Karpas-422 (cell line): ENCODE results near the gene PACRG. TPM values are rescaled to one million over a fixed set of nuclear protein-coding genes. Genes with fewer than 3 reads are reported as not detected.

Experiments used
- DNase-seq: peaks from one replicate; pipeline ENCODE4 v3.0.0-alpha.2; 2015
- H2AFZ ChIP-seq: fragments of 200-600 bp; sonication (generic); 2 replicates; pipeline ENCODE4 v1.6.1; 2014; ENCODE audit warnings: antibody characterized with exemption, low read length, mixed read lengths
- H3K27ac ChIP-seq: fragments of 200-600 bp; sonication (generic); 2 replicates; pipeline ENCODE4 v1.5.1; 2014; ENCODE audit warnings: mild to moderate bottlenecking, low read length, moderate library complexity
- H3K27me3 ChIP-seq: fragments of 200-600 bp; sonication (generic); 2 replicates; pipeline ENCODE4 v1.6.1; 2014; ENCODE audit warnings: low read length, mixed read lengths
- H3K36me3 ChIP-seq: fragments of 200-600 bp; sonication (generic); 2 replicates; pipeline ENCODE4 v1.6.1; 2014; ENCODE audit warnings: low read length, mixed read lengths; ENCODE audit not compliant: insufficient read depth
- H3K4me1 ChIP-seq: fragments of 200-600 bp; sonication (generic); 2 replicates; pipeline ENCODE4 v1.6.1; 2014; ENCODE audit warnings: mild to moderate bottlenecking, low read length, mixed read lengths
- H3K4me2 ChIP-seq: fragments of 200-600 bp; sonication (generic); 2 replicates; pipeline ENCODE4 v1.6.1; 2014; ENCODE audit warnings: low read length, low read depth, mild to moderate bottlenecking; ENCODE audit not compliant: poor library complexity, severe bottlenecking
- H3K4me3 ChIP-seq: fragments of 200-600 bp; sonication (generic); 2 replicates; pipeline ENCODE4 v1.5.1; 2014; ENCODE audit warnings: mild to moderate bottlenecking, antibody characterized with exemption, low read length, mixed read lengths
- H3K79me2 ChIP-seq: fragments of 200-600 bp; sonication (generic); 2 replicates; pipeline ENCODE4 v1.6.1; 2014; ENCODE audit warnings: mild to moderate bottlenecking, low read length, mixed read lengths
- H3K9ac ChIP-seq: fragments of 200-600 bp; sonication (generic); 2 replicates; pipeline ENCODE4 v1.6.0; 2014; ENCODE audit warnings: low read length
- H3K9me2 ChIP-seq: fragments of 200-600 bp; sonication (generic), shearing (Covaris generic); replicated peaks from 2 replicates; pipeline ENCODE4 v1.6.0; 2014; ENCODE audit warnings: mild to moderate bottlenecking, low read length, moderate library complexity; ENCODE audit not compliant: insufficient read depth
- H3K9me3 ChIP-seq: fragments of 300-700, 200-600 bp; sonication (generic); 2 replicates; pipeline ENCODE4 v1.6.1; 2014; ENCODE audit warnings: low read length, mixed read lengths
- H4K20me1 ChIP-seq: fragments of 200-600 bp; sonication (generic); 2 replicates; pipeline ENCODE4 v1.6.1; 2014; ENCODE audit warnings: mild to moderate bottlenecking, antibody characterized with exemption, low read length, low read depth; ENCODE audit not compliant: insufficient read depth
- total RNA-seq: library from RNA; depleted of rRNA; stranded (reverse); fragments of >200 nt; shearing (Covaris generic); gene quantifications from 2 replicates; pipeline ENCODE4 v1.2.3, GENCODE V29; 2014; ENCODE audit warnings: low replicate concordance

PACRG gene
- total RNA-seq, 1 experiment from 2014 or later, result not detected

DNA sequence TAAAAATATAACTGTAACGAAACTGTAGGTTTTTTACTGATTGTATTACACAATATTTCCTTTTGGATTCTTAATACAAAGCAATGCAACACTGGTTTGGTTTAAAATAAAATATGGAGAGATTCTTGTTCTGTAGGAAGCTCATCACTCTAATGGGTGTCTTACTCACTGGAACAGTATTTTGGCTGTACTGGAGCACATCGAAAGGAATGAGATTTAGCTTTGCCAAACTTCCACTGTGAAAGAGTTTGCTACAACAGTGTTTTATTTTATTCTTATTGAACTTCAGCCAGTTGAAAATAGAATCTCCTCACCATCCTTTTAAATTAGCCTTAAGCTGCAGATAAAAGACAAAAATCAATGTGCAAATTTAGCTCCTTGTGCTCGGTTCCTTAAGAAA is 456.0 kb downstream of the PACRG start:
- H3K4me1 ChIP-seq, result no peaks in the 10 kb centered on the region
- H2AFZ ChIP-seq, result no peak overlapping the region
- H3K27ac ChIP-seq, result no peak overlapping the region
- no peak overlapping the region for H3K4me2 ChIP-seq
- no peak overlapping the region for H3K4me3 ChIP-seq
- no peak for DNase-seq
- H3K36me3 ChIP-seq, result no peaks in the 10 kb centered on the region
- no peaks in the 10 kb centered on the region for H3K27me3 ChIP-seq
- H3K79me2 ChIP-seq, result no peaks in the 10 kb centered on the region
- no peak overlapping the region for H3K9ac ChIP-seq
- peaks cover 5% of the 10 kb centered on the region for H3K9me3 ChIP-seq
- H3K9me2 ChIP-seq, result no peaks in the 10 kb centered on the region
- H4K20me1 ChIP-seq, result no peaks in the 10 kb centered on the region

DNA sequence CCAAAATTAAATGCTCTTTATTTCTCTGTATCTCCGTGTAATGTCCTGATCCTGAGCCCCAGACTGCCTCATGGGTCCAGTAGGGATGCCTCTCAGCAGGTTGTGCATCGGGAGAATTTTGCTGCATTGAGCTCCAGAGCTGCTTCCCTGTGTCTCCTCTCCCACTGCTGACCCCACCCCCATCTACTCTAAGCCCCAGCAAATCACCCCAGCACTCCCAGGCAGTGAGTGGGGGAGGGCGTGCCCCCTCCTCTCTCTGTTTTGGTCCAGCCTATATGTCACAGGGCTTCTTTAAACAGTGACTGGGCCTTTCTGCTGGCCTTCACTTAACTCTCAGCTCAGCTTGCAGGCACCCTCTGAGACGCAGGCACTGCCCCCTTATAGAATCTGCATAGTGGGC is 458.0 kb downstream of the PACRG start:
- no peak overlapping the region for H3K4me3 ChIP-seq
- H3K9me3 ChIP-seq, result peaks cover 8% of the 10 kb centered on the region
- DNase-seq, result no peak
- H3K9me2 ChIP-seq, result no peaks in the 10 kb centered on the region
- no peaks in the 10 kb centered on the region for H3K79me2 ChIP-seq
- H3K27me3 ChIP-seq, result no peaks in the 10 kb centered on the region
- H3K4me1 ChIP-seq, result no peaks in the 10 kb centered on the region
- H3K27ac ChIP-seq, result no peak overlapping the region
- no peaks in the 10 kb centered on the region for H4K20me1 ChIP-seq
- no peak overlapping the region for H3K9ac ChIP-seq
- no peak overlapping the region for H2AFZ ChIP-seq
- H3K36me3 ChIP-seq, result no peaks in the 10 kb centered on the region
- no peak overlapping the region for H3K4me2 ChIP-seq

DNA sequence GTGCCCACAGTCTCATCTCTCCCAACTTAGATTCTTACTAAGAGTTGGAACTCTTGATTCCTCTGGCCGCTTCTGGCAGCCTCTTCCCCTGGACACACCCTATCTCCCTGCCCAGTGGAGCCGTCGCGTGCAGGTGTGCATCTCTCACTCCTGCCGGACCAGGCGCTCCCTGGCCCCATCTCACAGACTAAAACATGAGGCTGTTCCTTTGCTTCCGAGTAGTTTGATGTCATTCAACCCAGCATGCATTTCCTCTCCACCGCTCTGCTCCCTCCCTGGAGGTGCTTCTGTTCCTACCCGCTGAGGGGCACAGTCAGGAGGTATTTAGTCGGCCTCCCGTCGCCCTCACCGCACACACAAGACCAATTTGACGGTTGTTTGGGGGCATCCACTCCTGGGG is 458.8 kb downstream of the PACRG start:
- Histone ChIP-seq H4K20me1 (no peaks in the 10 kb centered on the region), H3K4me3 (no peak overlapping the region), H3K9me2 (no peaks in the 10 kb centered on the region), H3K79me2 (no peaks in the 10 kb centered on the region), H3K9ac (no peak overlapping the region), H3K4me1 (no peaks in the 10 kb centered on the region), H3K36me3 (no peaks in the 10 kb centered on the region), H3K9me3 (peaks cover 8% of the 10 kb centered on the region), H3K27ac (no peak overlapping the region), H3K27me3 (no peaks in the 10 kb centered on the region), H3K4me2 (no peak overlapping the region), H2AFZ (no peak overlapping the region)
- DNase-seq, result no peak

DNA sequence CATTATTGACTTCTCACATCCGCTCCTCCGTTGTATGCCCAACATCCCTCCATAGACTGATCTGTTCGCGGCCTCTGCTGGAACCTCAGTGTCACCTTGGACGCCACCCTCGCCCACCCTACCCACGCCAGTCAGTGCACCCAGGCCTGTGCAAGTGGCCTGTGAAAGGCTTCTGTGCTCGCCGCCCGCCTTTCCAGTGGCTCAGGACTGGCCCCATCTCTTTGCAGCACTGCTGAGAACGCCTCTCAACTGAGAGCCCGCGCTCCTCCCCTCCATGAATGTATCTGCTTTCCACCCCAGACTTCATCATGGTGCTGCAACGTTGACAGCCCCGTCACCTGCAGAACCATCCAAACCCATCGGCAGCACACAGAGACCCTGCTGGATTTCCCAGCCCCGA is 459.4 kb downstream of the PACRG start:
- Histone ChIP-seq H2AFZ (no peak overlapping the region), H3K9ac (no peak overlapping the region), H3K4me1 (no peaks in the 10 kb centered on the region), H3K4me3 (no peak overlapping the region), H3K36me3 (no peaks in the 10 kb centered on the region), H4K20me1 (no peaks in the 10 kb centered on the region), H3K9me2 (no peaks in the 10 kb centered on the region), H3K27ac (no peak overlapping the region), H3K79me2 (no peaks in the 10 kb centered on the region), H3K27me3 (no peaks in the 10 kb centered on the region), H3K4me2 (no peak overlapping the region), H3K9me3 (peaks cover 8% of the 10 kb centered on the region)
- no peak for DNase-seq

DNA sequence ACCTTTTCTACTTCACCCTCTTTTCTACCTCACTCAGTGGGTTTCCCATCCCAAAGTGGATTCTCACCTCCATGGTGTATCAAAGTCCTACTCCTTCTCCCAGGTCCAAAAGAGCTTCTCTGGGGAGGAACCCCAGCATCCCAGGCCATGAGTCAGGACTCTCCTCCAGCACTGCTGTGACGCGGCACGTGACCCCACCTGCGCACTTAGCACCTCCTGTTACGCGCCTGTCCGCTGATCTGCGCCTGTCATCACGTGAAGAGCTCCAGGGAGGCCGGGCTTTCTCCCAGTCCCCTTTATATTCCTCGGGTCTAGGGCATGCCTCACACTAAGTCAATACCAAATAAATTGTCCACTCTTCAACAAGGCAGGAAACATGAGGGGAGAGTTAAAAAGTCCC is 459.8 kb downstream of the PACRG start:
- Histone ChIP-seq H2AFZ (no peak overlapping the region), H3K79me2 (no peaks in the 10 kb centered on the region), H3K27me3 (no peaks in the 10 kb centered on the region), H3K36me3 (no peaks in the 10 kb centered on the region), H3K9me2 (no peaks in the 10 kb centered on the region), H4K20me1 (no peaks in the 10 kb centered on the region), H3K4me3 (no peak overlapping the region), H3K9me3 (peaks cover 8% of the 10 kb centered on the region), H3K4me2 (no peak overlapping the region), H3K9ac (no peak overlapping the region), H3K4me1 (no peaks in the 10 kb centered on the region), H3K27ac (no peak overlapping the region)
- no peak for DNase-seq

DNA sequence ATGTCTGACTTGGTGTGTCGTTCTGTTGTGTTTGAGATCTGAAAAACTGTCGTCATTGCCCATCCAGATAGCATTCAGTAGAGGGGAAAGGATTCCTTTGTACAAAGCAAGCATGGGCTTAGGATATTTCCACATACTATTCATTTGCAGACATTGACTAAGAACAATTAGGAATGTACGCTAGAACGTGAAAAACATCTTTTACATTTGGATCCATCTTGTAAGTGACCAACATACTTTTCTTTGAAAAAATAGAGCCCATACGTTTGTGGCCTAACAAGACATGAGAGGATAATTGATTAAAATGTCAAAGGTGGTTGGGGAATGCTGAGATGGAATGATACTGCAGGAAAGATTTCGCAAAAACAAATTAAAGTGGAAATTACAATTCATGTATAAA is 461.0 kb downstream of the PACRG start:
- Histone ChIP-seq H3K9me3 (peaks cover 8% of the 10 kb centered on the region), H3K4me1 (no peaks in the 10 kb centered on the region), H3K27me3 (no peaks in the 10 kb centered on the region), H3K79me2 (no peaks in the 10 kb centered on the region), H2AFZ (no peak overlapping the region), H3K9me2 (no peaks in the 10 kb centered on the region), H3K27ac (no peak overlapping the region), H3K36me3 (no peaks in the 10 kb centered on the region), H3K4me2 (no peak overlapping the region), H3K9ac (no peak overlapping the region), H4K20me1 (no peaks in the 10 kb centered on the region), H3K4me3 (no peak overlapping the region)
- no peak for DNase-seq

DNA sequence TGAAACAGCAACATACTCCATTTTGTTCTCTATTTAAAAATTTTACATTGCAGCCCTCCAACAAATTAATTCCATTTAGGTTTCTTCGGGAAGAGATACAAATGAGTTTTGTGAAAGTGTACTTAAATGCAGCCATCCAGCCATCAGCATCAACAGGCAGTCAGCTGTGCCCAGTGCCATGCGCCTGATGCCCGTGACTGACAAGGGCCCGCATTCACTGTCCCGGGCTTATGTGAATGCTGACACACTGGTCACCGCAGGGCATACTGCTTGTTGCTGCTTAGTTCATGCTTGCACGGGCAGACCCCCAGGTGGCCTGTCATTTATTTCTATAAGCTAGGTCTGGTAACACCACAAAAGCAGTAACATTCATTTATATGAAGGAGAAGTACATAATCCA is 461.8 kb downstream of the PACRG start:
- Histone ChIP-seq H4K20me1 (no peaks in the 10 kb centered on the region), H3K27me3 (no peaks in the 10 kb centered on the region), H3K79me2 (no peaks in the 10 kb centered on the region), H3K9ac (no peak overlapping the region), H3K9me3 (peaks cover 8% of the 10 kb centered on the region), H3K36me3 (no peaks in the 10 kb centered on the region), H3K4me3 (no peak overlapping the region), H3K9me2 (no peaks in the 10 kb centered on the region), H3K27ac (no peak overlapping the region), H3K4me2 (no peak overlapping the region), H3K4me1 (no peaks in the 10 kb centered on the region), H2AFZ (no peak overlapping the region)
- no peak for DNase-seq

DNA sequence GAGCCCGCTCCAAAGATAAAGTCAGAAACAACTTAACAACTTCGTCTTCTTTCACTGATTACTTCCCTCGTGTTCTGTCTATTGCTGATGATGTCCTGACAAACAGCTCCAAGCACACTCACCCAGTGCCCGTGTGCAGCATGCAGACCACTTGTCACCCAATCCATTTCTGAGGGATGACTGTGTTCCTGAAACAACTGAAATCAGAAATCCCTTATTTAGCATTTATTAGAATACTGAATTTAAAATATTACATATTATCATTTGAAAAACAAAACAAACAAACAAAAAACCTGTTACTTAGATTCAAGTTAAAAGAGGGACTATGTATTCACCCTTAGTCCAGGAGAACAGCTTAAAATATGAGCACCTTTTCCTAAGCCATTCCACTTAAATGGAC is 463.0 kb downstream of the PACRG start:
- Histone ChIP-seq H3K27me3 (no peaks in the 10 kb centered on the region), H3K36me3 (no peaks in the 10 kb centered on the region), H3K4me3 (no peak overlapping the region), H3K9ac (no peak overlapping the region), H4K20me1 (no peaks in the 10 kb centered on the region), H3K9me3 (peaks cover 7% of the 10 kb centered on the region; the same call in 1 of the 2 replicates), H3K4me1 (no peaks in the 10 kb centered on the region), H3K4me2 (no peak overlapping the region), H2AFZ (no peak overlapping the region), H3K9me2 (no peaks in the 10 kb centered on the region), H3K27ac (no peak overlapping the region), H3K79me2 (no peaks in the 10 kb centered on the region)
- no peak for DNase-seq
